Measurements from ENCODE around the gene CRADD. TPM values are rescaled to one million over a fixed set of nuclear protein-coding genes. Genes with fewer than 3 reads are reported as not detected.
"Not testable (repeated sequence)": the region's sequence is repeated elsewhere in the genome, so short reads cannot be mapped to it uniquely, and the experiment has no call there.

Gene CRADD
- total and polyA plus RNA-seq, 10 donors, result 5.5 to 58.7 (median 18.8) TPM

GRCh38 chr12:93868771-93869170 is 191.6 kb downstream of the CRADD start:
- TF ChIP-seq POLR2AphosphoS5 (IDR thresholded peaks at IDR 0.05), result no peak
- TF ChIP-seq, protein P1, sequence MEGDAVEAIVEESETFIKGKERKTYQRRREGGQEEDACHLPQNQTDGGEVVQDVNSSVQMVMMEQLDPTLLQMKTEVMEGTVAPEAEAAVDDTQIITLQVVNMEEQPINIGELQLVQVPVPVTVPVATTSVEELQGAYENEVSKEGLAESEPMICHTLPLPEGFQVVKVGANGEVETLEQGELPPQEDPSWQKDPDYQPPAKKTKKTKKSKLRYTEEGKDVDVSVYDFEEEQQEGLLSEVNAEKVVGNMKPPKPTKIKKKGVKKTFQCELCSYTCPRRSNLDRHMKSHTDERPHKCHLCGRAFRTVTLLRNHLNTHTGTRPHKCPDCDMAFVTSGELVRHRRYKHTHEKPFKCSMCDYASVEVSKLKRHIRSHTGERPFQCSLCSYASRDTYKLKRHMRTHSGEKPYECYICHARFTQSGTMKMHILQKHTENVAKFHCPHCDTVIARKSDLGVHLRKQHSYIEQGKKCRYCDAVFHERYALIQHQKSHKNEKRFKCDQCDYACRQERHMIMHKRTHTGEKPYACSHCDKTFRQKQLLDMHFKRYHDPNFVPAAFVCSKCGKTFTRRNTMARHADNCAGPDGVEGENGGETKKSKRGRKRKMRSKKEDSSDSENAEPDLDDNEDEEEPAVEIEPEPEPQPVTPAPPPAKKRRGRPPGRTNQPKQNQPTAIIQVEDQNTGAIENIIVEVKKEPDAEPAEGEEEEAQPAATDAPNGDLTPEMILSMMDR (IDR thresholded peaks at IDR 0.05 in 8 of 11, conservative IDR thresholded peaks at IDR 0.05 in 3 of 11), result no peak
- TF ChIP-seq POLR2A (IDR thresholded peaks at IDR 0.05), result no peak
- no peaks in the 10 kb centered on the region for H3K36me3 ChIP-seq
- no peaks in the 10 kb centered on the region for H3K4me1 ChIP-seq
- no peak for DNase-seq
- no peak overlapping the region for H3K27ac ChIP-seq
- H3K4me3 ChIP-seq, result no peak overlapping the region
- peaks cover 10 to 99% (median 91%) of the 10 kb centered on the region in 8 donors for H3K9me3 ChIP-seq
- H3K27me3 ChIP-seq (replicated peaks in 1 of 7), result no peaks in the 10 kb centered on the region
- intact Hi-C loops (cut with DNase I; ENCODE audit: low total_unique reads), result no loop called here

DNA sequence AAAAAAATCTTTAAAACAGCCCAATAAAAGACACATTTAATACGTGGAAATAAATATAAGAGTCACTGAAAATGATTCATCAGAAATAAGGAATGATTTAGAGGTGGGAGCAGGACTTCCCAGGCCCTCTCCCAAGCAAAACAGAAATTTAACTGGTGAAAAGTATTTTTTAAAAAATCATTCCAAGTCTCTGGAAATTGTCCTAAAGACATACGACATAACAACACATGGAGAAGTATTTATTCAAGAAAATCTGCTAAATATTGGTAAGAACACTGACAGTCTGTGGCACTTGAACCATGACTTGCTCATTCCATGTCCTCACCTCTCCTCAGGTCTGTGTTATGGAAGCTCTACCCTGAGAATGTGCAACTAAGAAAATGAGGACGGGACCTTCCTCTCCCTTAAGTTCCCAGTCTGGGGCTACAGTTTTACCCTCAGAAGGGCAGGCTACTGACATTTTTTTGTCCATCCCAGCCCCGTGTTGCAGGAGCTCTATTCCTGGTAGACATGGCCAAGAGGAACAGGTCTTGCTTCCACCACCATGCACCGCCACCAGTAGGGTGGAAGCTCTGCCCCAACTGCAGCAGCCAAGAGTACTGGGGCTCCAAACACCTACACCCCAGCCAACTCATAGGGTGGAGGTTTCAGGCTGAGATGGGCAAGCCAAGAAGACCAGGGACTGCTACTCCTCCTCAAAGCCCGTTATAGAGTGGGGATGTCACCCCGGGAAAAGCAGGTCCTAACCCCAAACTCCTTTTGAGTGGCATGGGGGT is 193.0 kb downstream of the CRADD start:
- 77 to 91% (median 86%) methylated on average over 7 of the region's 7 CpGs for WGBS, 5 donors
- TF ChIP-seq POLR2AphosphoS5 (IDR thresholded peaks at IDR 0.05) (no peak), POLR2A (IDR thresholded peaks at IDR 0.05) (no peak)
- TF ChIP-seq, protein P1 (IDR thresholded peaks at IDR 0.05 in 8 of 11, conservative IDR thresholded peaks at IDR 0.05 in 3 of 11), result no peak
- intact Hi-C loops (cut with DNase I; ENCODE audit: low total_unique reads), result no loop called here
- no peak for DNase-seq
- Histone ChIP-seq H3K27me3 (replicated peaks in 1 of 7) (no peaks in the 10 kb centered on the region), H3K4me1 (no peaks in the 10 kb centered on the region), H3K36me3 (no peaks in the 10 kb centered on the region), H3K4me3 (no peak overlapping the region), H3K9me3 (peaks cover 10 to 100% (median 91%) of the 10 kb centered on the region in 8 donors), H3K27ac (no peak overlapping the region)

- H3K4me3 ChIP-seq; H3K27me3 ChIP-seq (replicated peaks in 1 of 7); H3K27ac ChIP-seq; H3K36me3 ChIP-seq; DNase-seq; H3K4me1 ChIP-seq; intact Hi-C loops (cut with DNase I; ENCODE audit: low total_unique reads): not testable (repeated sequence)
- 61 to 84% (median 68%) methylated on average over 1 of the region's 1 CpG for WGBS, 5 donors
- peaks cover 10 to 100% (median 91%) of the 10 kb centered on the region in 8 donors for H3K9me3 ChIP-seq
Measured at GRCh38 chr12:93871566-93871965, 194.4 kb downstream of the CRADD start.

GRCh38 chr12:93873561-93873960 is 196.4 kb downstream of the CRADD start:
- Histone ChIP-seq H3K27ac (no peak overlapping the region), H3K4me1 (no peaks in the 10 kb centered on the region), H3K27me3 (replicated peaks in 1 of 7) (no peaks in the 10 kb centered on the region), H3K9me3 (peaks cover 10 to 91% (median 86%) of the 10 kb centered on the region in 8 donors), H3K36me3 (peaks cover 0 to 6% (median 0%) of the 10 kb centered on the region in 6 donors), H3K4me3 (no peak overlapping the region)
- intact Hi-C loops (cut with DNase I; ENCODE audit: low total_unique reads), result no loop called here
- TF ChIP-seq POLR2AphosphoS5 (IDR thresholded peaks at IDR 0.05) (no peak), POLR2A (IDR thresholded peaks at IDR 0.05) (no peak)
- TF ChIP-seq, protein P1 (IDR thresholded peaks at IDR 0.05 in 8 of 11, conservative IDR thresholded peaks at IDR 0.05 in 3 of 11), result no peak
- DNase-seq, result no peak
- 87 to 94% (median 90%) methylated on average over 5 of the region's 5 CpGs for WGBS, 5 donors
